Esophagus (tissue), 2 donors: ENCODE results near the gene ZNF143. TPM values are rescaled to one million over a fixed set of nuclear protein-coding genes. Genes with fewer than 3 reads are reported as not detected.

Source experiments
- polyA plus RNA-seq, 2 donors: library from polyadenylated mRNA; stranded (reverse); fragments of 200-250 nt; gene quantifications; one replicate each; pipeline ENCODE4 v1.2.3, GENCODE V29; 2013
- donor health status: healthy with polysubstance abuse.
- donor health status: Bipolar disorder and iron deficiency.

The ZNF143 gene
- polyA plus RNA-seq, 2 donors: 9.9 to 12.3 TPM

Other genes starting within 250 kb of the ZNF143 start
- 10 to 100 TPM in 1 of 2 donors, 1 to 10 TPM in 1; 6.9 to 15.4 TPM for gene DENND5A, start 195.7 kb upstream of the ZNF143 start, polyA plus RNA-seq
- gene TMEM41B, start 146.4 kb upstream of the ZNF143 start, polyA plus RNA-seq: 10 to 100 TPM; 12.2 to 19.4 TPM
- gene IPO7, start 76.4 kb upstream of the ZNF143 start, polyA plus RNA-seq: 10 to 100 TPM; 18.2 to 27.2 TPM
- 10 to 100 TPM; 16.2 to 18.3 TPM for gene WEE1, start 112.7 kb downstream of the ZNF143 start, polyA plus RNA-seq
- gene SWAP70, start 203.1 kb downstream of the ZNF143 start, polyA plus RNA-seq: 1 to 10 TPM; 7.4 TPM